ENCODE results near the gene MAP4. TPM values are rescaled to one million over a fixed set of nuclear protein-coding genes. Genes with fewer than 3 reads are reported as not detected.

Gene MAP4
- total RNA-seq, 1 experiment from 2014 or later: 140 TPM

DNA sequence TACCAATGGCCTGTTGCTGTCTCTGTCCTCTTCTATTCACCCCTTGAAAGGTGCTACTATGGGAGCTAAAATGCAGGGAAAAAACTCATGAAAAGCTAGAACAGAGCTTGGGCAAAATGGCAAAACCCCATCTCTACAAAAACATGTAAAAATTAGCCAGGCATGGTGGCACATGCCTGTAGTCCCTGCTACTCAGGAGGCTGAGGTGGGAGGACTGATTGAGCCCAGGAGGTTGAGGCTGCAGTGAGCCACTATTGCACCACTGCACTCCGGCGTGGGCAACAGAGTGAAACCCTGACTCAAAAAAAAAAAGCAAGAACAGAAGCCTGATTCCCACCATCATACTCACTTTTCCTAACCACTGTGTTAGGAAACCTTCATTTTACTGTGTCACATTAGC is 1.9 kb downstream of the MAP4 start:
- Mint-ChIP-seq H3K27me3 (ENCODE audit: low read depth) (no peaks in the 10 kb centered on the region), H3K4me1 (peaks cover 31 to 36% of the 10 kb centered on the region in 2 experiments), H3K4me3 (no peak overlapping the region), H3K27ac (peak overlapping the region in 1 of 3 experiments; percentile 80; a peak in 1 of 7 replicates), H3K36me3 (ENCODE audit: insufficient read depth in 1 of 3, low read depth in 3 of 3) (peaks cover 12 to 15% (median 13%) of the 10 kb centered on the region in 3 experiments; a peak in 6 of 7 replicates), H3K9me3 (no peaks in the 10 kb centered on the region; a peak in 1 of 5 replicates)
- Histone ChIP-seq H3K14ac (ENCODE audit: insufficient read depth, low read length) (no peak overlapping the region), H2AK5ac (ENCODE audit: insufficient read length, low read length) (no peak overlapping the region), H3K9me3 (ENCODE audit: control insufficient read depth, low read depth, low read length) (no peaks in the 10 kb centered on the region), H4K5ac (ENCODE audit: insufficient read length, low read depth, low read length) (no peak overlapping the region), H4K91ac (ENCODE audit: insufficient read length, low read depth, low read length) (no peak overlapping the region), H4K20me1 (ENCODE audit: control insufficient read depth, insufficient read depth, insufficient read length) (no peaks in the 10 kb centered on the region), H3T11ph (ENCODE audit: low read length) (no peak overlapping the region), H3K27ac (ENCODE audit: insufficient read length, low read depth, low read length) (no peak overlapping the region), H3K79me2 (ENCODE audit: insufficient read depth, low read length) (peaks cover 10% of the 10 kb centered on the region; the same call in 1 of the 2 replicates), H4K8ac (replicated peaks; ENCODE audit: insufficient read length, low read depth, low read length) (no peak overlapping the region), H3K18ac (ENCODE audit: insufficient read length, low read depth, low read length) (no peak overlapping the region), H3K79me1 (ENCODE audit: insufficient read depth, low read depth, low read length, poor library complexity, severe bottlenecking) (peaks cover 12% of the 10 kb centered on the region), H3K4me1 (ENCODE audit: insufficient read depth, low read length) (no peaks in the 10 kb centered on the region; the same call in 1 of the 2 replicates), H3K9ac (ENCODE audit: extremely low read depth, insufficient read length, low read length) (no peak overlapping the region), H3K27me3 (ENCODE audit: insufficient read depth, low read length) (no peaks in the 10 kb centered on the region; the same call in 1 of the 2 replicates), H3K4me2 (ENCODE audit: insufficient read depth, insufficient read length, low read length) (no peak overlapping the region), H3K23me2 (ENCODE audit: insufficient read length, low read depth, low read length, poor library complexity, severe bottlenecking) (no peaks in the 10 kb centered on the region), H2BK120ac (ENCODE audit: low read depth, low read length, poor library complexity, severe bottlenecking) (no peak overlapping the region), H3K56ac (ENCODE audit: insufficient read length, low read depth, low read length) (no peak overlapping the region), H2BK12ac (ENCODE audit: insufficient read length, low read depth, low read length) (no peak overlapping the region), H3K23ac (ENCODE audit: insufficient read length, low read depth, low read length) (no peak overlapping the region), H2BK5ac (ENCODE audit: insufficient read length, low read length) (no peak overlapping the region), H2BK20ac (ENCODE audit: low read depth, low read length, poor library complexity, severe bottlenecking) (no peak overlapping the region), H2AFZ (ENCODE audit: low read length) (no peak overlapping the region), H2BK15ac (ENCODE audit: low read depth, low read length) (no peak overlapping the region), H3K4ac (ENCODE audit: low read depth, low read length) (no peak overlapping the region)
- TF ChIP-seq, protein P1, sequence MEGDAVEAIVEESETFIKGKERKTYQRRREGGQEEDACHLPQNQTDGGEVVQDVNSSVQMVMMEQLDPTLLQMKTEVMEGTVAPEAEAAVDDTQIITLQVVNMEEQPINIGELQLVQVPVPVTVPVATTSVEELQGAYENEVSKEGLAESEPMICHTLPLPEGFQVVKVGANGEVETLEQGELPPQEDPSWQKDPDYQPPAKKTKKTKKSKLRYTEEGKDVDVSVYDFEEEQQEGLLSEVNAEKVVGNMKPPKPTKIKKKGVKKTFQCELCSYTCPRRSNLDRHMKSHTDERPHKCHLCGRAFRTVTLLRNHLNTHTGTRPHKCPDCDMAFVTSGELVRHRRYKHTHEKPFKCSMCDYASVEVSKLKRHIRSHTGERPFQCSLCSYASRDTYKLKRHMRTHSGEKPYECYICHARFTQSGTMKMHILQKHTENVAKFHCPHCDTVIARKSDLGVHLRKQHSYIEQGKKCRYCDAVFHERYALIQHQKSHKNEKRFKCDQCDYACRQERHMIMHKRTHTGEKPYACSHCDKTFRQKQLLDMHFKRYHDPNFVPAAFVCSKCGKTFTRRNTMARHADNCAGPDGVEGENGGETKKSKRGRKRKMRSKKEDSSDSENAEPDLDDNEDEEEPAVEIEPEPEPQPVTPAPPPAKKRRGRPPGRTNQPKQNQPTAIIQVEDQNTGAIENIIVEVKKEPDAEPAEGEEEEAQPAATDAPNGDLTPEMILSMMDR (conservative IDR thresholded peaks at IDR 0.05): no peak
- no CpG with 5 or more reads among the region's 2 CpGs for WGBS (ENCODE audit: extremely low coverage, insufficient read length, low lambda C conversion rate)
- DNase-seq: no peak

Data from H9 (cell line).